ENCODE data around the gene CARD11.

The CARD11 gene

GRCh38 chr7:2985866-2986265, 57.8 kb downstream of the CARD11 start:
- H3K27ac ChIP-seq (ENCODE audit: low read depth, low read length): no peak overlapping the region
- H3K27me3 ChIP-seq (ENCODE audit: control insufficient read depth, insufficient read depth, low read length): no peaks in the 10 kb centered on the region
- no peak overlapping the region for H3K9ac ChIP-seq (ENCODE audit: low read length)
- H3K4me3 ChIP-seq (ENCODE audit: low read length): no peak overlapping the region
- no peaks in the 10 kb centered on the region for H3K36me3 ChIP-seq (ENCODE audit: control insufficient read depth, insufficient read depth, low read length)
- no peaks in the 10 kb centered on the region for H3K4me1 ChIP-seq (ENCODE audit: control insufficient read depth, insufficient read depth, low read length)

- no peaks in the 10 kb centered on the region for H3K4me1 ChIP-seq (ENCODE audit: control insufficient read depth, insufficient read depth, low read length)
- no peak overlapping the region for H3K27ac ChIP-seq (ENCODE audit: low read depth, low read length)
Measured at GRCh38 chr7:2984091-2984490, 59.6 kb downstream of the CARD11 start.

DNA sequence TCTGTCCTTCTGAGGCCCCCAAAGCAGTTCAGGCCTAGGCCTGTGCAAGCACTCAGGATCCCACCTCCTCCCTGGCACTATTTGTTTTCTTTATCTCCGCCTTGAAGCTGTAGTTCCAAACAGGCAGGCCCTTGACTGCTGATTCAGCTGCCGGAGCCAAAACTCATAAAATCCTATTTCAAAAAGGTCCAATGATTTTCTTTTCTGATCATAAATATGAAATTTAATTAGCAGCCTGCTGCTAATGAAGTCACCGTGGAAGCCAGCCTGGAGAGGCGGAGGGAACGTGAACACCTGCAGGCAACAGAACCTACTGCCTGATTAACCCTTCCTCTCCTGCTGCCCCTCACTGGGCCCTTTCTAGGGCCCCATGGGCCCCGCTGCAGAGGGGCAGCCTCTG, 60.1 kb downstream of the CARD11 start:
- no peak overlapping the region for H3K27ac ChIP-seq (ENCODE audit: low read depth, low read length)
- H3K9ac ChIP-seq (ENCODE audit: low read length): no peak overlapping the region
- H3K36me3 ChIP-seq (ENCODE audit: control insufficient read depth, insufficient read depth, low read length): no peaks in the 10 kb centered on the region
- no peaks in the 10 kb centered on the region for H3K27me3 ChIP-seq (ENCODE audit: control insufficient read depth, insufficient read depth, low read length)
- no peak overlapping the region for H3K4me3 ChIP-seq (ENCODE audit: low read length)
- H3K4me1 ChIP-seq (ENCODE audit: control insufficient read depth, insufficient read depth, low read length): no peaks in the 10 kb centered on the region

More at GRCh38 chr7:2984091-2984490, 59.6 kb downstream of the CARD11 start:
- Histone ChIP-seq H3K9ac (ENCODE audit: low read length) (no peak overlapping the region), H3K36me3 (ENCODE audit: control insufficient read depth, insufficient read depth, low read length) (no peaks in the 10 kb centered on the region), H3K27me3 (ENCODE audit: control insufficient read depth, insufficient read depth, low read length) (no peaks in the 10 kb centered on the region), H3K4me3 (ENCODE audit: low read length) (no peak overlapping the region)

GRCh38 chr7:2982831-2983230, 60.8 kb downstream of the CARD11 start:
- Histone ChIP-seq H3K4me3 (ENCODE audit: low read length) (no peak overlapping the region), H3K27ac (ENCODE audit: low read depth, low read length) (no peak overlapping the region), H3K36me3 (ENCODE audit: control insufficient read depth, insufficient read depth, low read length) (no peaks in the 10 kb centered on the region), H3K27me3 (ENCODE audit: control insufficient read depth, insufficient read depth, low read length) (no peaks in the 10 kb centered on the region), H3K4me1 (ENCODE audit: control insufficient read depth, insufficient read depth, low read length) (no peaks in the 10 kb centered on the region), H3K9ac (ENCODE audit: low read length) (no peak overlapping the region)

- no peaks in the 10 kb centered on the region for H3K36me3 ChIP-seq (ENCODE audit: control insufficient read depth, insufficient read depth, low read length)
- no peak overlapping the region for H3K9ac ChIP-seq (ENCODE audit: low read length)
- no peak overlapping the region for H3K4me3 ChIP-seq (ENCODE audit: low read length)
- no peak overlapping the region for H3K27ac ChIP-seq (ENCODE audit: low read depth, low read length)
- no peaks in the 10 kb centered on the region for H3K27me3 ChIP-seq (ENCODE audit: control insufficient read depth, insufficient read depth, low read length)
- H3K4me1 ChIP-seq (ENCODE audit: control insufficient read depth, insufficient read depth, low read length): no peaks in the 10 kb centered on the region
Measured at GRCh38 chr7:2982401-2982800, 61.3 kb downstream of the CARD11 start.

DNA sequence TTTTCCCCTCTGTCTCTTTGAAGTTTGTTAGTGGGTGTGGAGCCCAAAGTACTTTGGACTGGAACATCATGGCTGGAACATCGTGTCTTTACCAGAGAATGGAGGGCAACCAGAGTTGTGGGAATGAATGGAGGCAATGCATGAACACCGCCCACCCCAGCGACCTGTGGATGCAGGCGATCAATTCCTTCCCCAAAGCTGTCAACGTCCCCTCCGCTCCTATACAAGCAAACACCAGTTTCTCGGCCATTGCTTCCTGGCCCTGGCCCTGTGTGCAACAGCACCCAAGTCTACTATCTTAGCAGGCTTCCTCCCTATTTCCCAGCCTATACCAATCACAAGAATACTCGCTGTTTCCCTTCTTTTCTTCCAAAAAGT, 62.6 kb downstream of the CARD11 start:
- no peak overlapping the region for H3K4me3 ChIP-seq (ENCODE audit: low read length)
- no peak overlapping the region for H3K27ac ChIP-seq (ENCODE audit: low read depth, low read length)
- H3K27me3 ChIP-seq (ENCODE audit: control insufficient read depth, insufficient read depth, low read length): no peaks in the 10 kb centered on the region
- no peak overlapping the region for H3K9ac ChIP-seq (ENCODE audit: low read length)
- no peaks in the 10 kb centered on the region for H3K36me3 ChIP-seq (ENCODE audit: control insufficient read depth, insufficient read depth, low read length)
- no peaks in the 10 kb centered on the region for H3K4me1 ChIP-seq (ENCODE audit: control insufficient read depth, insufficient read depth, low read length)

- Histone ChIP-seq H3K4me3 (ENCODE audit: low read length) (no peak overlapping the region), H3K27me3 (ENCODE audit: control insufficient read depth, insufficient read depth, low read length) (no peaks in the 10 kb centered on the region), H3K4me1 (ENCODE audit: control insufficient read depth, insufficient read depth, low read length) (no peaks in the 10 kb centered on the region), H3K36me3 (ENCODE audit: control insufficient read depth, insufficient read depth, low read length) (no peaks in the 10 kb centered on the region), H3K9ac (ENCODE audit: low read length) (no peak overlapping the region), H3K27ac (ENCODE audit: low read depth, low read length) (no peak overlapping the region)
Measured at GRCh38 chr7:2980401-2981102, 63.1 kb downstream of the CARD11 start.

- H3K4me3 ChIP-seq (ENCODE audit: low read length): no peak overlapping the region
- H3K27me3 ChIP-seq (ENCODE audit: control insufficient read depth, insufficient read depth, low read length): no peaks in the 10 kb centered on the region
- no peaks in the 10 kb centered on the region for H3K36me3 ChIP-seq (ENCODE audit: control insufficient read depth, insufficient read depth, low read length)
- H3K9ac ChIP-seq (ENCODE audit: low read length): no peak overlapping the region
- no peak overlapping the region for H3K27ac ChIP-seq (ENCODE audit: low read depth, low read length)
- no peaks in the 10 kb centered on the region for H3K4me1 ChIP-seq (ENCODE audit: control insufficient read depth, insufficient read depth, low read length)
Measured at GRCh38 chr7:2979951-2980350, 63.7 kb downstream of the CARD11 start.

DNA sequence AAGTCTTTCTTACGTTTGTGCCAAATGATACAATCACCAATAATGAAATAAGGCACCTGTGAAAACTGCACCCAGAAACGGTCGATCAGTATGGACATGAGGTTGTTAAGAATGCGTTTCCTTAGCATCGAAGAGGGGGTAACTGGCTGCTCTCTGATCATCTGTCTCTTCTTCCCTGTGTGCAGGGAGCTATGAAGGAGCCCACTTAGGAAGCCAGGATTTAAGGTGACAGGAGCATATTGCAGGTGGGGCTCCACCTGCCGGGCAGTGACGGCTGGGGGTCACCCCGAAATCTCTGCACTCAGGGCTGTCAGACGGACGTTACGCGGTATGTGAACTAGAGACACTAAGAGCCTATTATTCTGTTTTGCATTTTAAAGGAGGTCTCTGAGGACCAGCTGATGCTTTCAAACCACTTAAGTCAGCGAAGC, 64.5 kb downstream of the CARD11 start:
- H3K36me3 ChIP-seq (ENCODE audit: control insufficient read depth, insufficient read depth, low read length): no peaks in the 10 kb centered on the region
- H3K27ac ChIP-seq (ENCODE audit: low read depth, low read length): no peak overlapping the region
- peak overlapping the region; percentile 30 for H3K4me3 ChIP-seq (ENCODE audit: low read length)
- no peak overlapping the region for H3K9ac ChIP-seq (ENCODE audit: low read length)
- H3K4me1 ChIP-seq (ENCODE audit: control insufficient read depth, insufficient read depth, low read length): no peaks in the 10 kb centered on the region
- no peaks in the 10 kb centered on the region for H3K27me3 ChIP-seq (ENCODE audit: control insufficient read depth, insufficient read depth, low read length)

GRCh38 chr7:2978408-2978807, 65.3 kb downstream of the CARD11 start:
- H3K27ac ChIP-seq (ENCODE audit: low read depth, low read length): no peak overlapping the region
- H3K27me3 ChIP-seq (ENCODE audit: control insufficient read depth, insufficient read depth, low read length): no peaks in the 10 kb centered on the region
- H3K9ac ChIP-seq (ENCODE audit: low read length): no peak overlapping the region
- peak overlapping the region; percentile 8 for H3K4me3 ChIP-seq (ENCODE audit: low read length)
- no peaks in the 10 kb centered on the region for H3K36me3 ChIP-seq (ENCODE audit: control insufficient read depth, insufficient read depth, low read length)
- no peaks in the 10 kb centered on the region for H3K4me1 ChIP-seq (ENCODE audit: control insufficient read depth, insufficient read depth, low read length)

- Histone ChIP-seq H3K4me3 (ENCODE audit: low read length) (no peak overlapping the region), H3K36me3 (ENCODE audit: control insufficient read depth, insufficient read depth, low read length) (no peaks in the 10 kb centered on the region), H3K4me1 (ENCODE audit: control insufficient read depth, insufficient read depth, low read length) (no peaks in the 10 kb centered on the region), H3K27me3 (ENCODE audit: control insufficient read depth, insufficient read depth, low read length) (no peaks in the 10 kb centered on the region), H3K9ac (ENCODE audit: low read length) (no peak overlapping the region), H3K27ac (ENCODE audit: low read depth, low read length) (no peak overlapping the region)
Measured at GRCh38 chr7:2975821-2976371, 67.8 kb downstream of the CARD11 start.

- H3K4me1 ChIP-seq (ENCODE audit: control insufficient read depth, insufficient read depth, low read length): no peaks in the 10 kb centered on the region
- no peak overlapping the region for H3K4me3 ChIP-seq (ENCODE audit: low read length)
- no peak overlapping the region for H3K27ac ChIP-seq (ENCODE audit: low read depth, low read length)
- no peaks in the 10 kb centered on the region for H3K36me3 ChIP-seq (ENCODE audit: control insufficient read depth, insufficient read depth, low read length)
- no peaks in the 10 kb centered on the region for H3K27me3 ChIP-seq (ENCODE audit: control insufficient read depth, insufficient read depth, low read length)
- no peak overlapping the region for H3K9ac ChIP-seq (ENCODE audit: low read length)
Measured at GRCh38 chr7:2974093-2974819, 69.4 kb downstream of the CARD11 start.

DNA sequence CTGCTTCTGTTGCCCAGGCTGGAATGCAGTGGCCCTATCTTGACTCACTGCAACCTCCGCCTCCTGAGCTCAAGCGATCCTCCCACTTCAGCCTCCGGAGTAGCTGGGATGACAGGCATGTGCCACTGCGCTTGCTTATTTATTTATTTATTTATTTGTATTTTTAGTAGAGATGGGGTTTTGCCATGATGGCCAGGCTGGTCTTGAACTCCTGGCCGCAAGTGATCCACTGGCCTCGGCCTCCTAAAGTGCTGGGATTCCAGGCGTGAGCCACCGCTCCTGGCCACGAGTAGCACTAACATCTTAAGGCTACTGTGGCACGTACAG, 70.9 kb downstream of the CARD11 start:
- Histone ChIP-seq H3K36me3 (ENCODE audit: control insufficient read depth, insufficient read depth, low read length) (no peaks in the 10 kb centered on the region), H3K4me3 (ENCODE audit: low read length) (no peak overlapping the region), H3K27ac (ENCODE audit: low read depth, low read length) (no peak overlapping the region), H3K9ac (ENCODE audit: low read length) (no peak overlapping the region), H3K4me1 (ENCODE audit: control insufficient read depth, insufficient read depth, low read length) (no peaks in the 10 kb centered on the region), H3K27me3 (ENCODE audit: control insufficient read depth, insufficient read depth, low read length) (no peaks in the 10 kb centered on the region)

Measured in rectal smooth muscle tissue (tissue), 1 donor.